ENCODE measurements around the gene ANKFY1.

The ANKFY1 gene

DNA sequence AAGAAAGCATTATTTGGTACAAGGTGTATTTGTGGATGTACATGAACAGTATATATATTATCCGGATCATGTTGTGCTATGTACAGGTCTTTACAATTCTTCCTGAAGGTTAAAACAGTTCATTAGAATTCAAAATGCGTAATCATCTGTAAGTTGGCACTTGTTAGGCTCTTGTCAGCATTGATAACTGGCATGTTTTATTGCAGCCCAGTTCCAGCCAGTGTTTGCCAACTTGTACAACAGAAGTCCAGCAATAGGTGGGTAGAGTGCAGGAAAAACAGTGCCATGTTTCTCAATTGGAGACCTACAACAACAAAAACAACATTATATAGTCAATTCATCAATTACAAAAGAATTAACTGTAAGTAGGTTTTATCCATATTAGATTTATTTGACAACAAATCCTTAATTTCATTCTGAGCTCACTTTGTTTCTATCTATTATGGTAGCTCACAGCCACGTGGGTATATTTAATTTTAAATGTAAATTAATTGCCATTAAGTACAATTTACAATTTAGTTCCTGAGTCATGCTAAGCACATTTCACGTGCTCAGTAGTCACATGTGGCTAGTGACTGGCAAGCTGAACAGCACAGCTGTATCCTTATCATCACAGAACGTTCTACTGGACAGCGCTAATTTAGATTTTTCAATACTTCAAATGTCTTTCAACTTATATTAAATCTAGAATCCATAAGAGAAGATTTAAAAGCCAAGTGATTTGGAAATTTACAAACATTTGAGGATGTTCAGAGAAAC, 8.6 kb upstream of the ANKFY1 start:
- TF ChIP-seq, protein P1, sequence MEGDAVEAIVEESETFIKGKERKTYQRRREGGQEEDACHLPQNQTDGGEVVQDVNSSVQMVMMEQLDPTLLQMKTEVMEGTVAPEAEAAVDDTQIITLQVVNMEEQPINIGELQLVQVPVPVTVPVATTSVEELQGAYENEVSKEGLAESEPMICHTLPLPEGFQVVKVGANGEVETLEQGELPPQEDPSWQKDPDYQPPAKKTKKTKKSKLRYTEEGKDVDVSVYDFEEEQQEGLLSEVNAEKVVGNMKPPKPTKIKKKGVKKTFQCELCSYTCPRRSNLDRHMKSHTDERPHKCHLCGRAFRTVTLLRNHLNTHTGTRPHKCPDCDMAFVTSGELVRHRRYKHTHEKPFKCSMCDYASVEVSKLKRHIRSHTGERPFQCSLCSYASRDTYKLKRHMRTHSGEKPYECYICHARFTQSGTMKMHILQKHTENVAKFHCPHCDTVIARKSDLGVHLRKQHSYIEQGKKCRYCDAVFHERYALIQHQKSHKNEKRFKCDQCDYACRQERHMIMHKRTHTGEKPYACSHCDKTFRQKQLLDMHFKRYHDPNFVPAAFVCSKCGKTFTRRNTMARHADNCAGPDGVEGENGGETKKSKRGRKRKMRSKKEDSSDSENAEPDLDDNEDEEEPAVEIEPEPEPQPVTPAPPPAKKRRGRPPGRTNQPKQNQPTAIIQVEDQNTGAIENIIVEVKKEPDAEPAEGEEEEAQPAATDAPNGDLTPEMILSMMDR (IDR thresholded peaks at IDR 0.05; ENCODE audit: extremely low read depth, missing control alignments), result no peak
- DNase-seq (ENCODE audit: low spot score), result no peak

DNA sequence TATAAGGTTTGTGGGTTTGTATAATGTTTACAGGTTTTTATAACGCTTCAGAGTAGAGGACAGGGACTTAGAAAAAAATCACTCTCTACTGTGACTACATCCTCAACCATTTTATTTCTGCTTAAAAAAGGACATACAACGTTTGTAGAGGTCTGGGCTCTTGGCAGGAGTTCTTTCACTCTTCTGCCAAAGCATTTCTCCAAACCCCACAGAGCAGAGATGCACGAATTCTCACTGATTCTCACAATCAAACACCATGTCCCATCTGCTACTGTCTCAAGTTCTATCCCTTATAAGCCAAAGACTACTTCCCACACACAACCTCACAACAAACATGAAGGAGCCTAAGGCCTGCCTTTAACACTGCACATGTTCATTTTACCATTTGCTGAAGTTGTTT, 7.0 kb upstream of the ANKFY1 start:
- TF ChIP-seq, protein P1 (IDR thresholded peaks at IDR 0.05; ENCODE audit: extremely low read depth, missing control alignments), result no peak
- DNase-seq (ENCODE audit: low spot score), result no peak

DNA sequence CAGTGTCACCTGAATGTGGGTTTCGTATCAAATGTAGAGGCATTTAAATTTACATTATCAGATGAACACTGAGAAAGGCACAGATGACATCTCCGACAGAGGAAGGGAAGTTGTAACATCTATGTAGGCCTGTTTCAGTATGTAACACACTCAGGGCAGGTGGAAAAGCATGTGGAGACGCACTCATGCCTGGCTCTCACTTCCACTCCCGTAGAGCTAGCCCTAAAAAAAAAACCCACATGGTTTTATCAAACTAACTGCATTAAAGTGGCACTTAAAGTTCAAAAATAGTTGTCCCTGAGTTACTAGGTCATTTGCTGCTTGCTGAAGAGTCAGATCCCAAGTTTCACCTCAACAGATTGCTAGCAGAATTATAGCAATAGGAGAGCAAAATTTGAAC, 6.1 kb upstream of the ANKFY1 start:
- TF ChIP-seq, protein P1 (IDR thresholded peaks at IDR 0.05; ENCODE audit: extremely low read depth, missing control alignments), result no peak
- DNase-seq (ENCODE audit: low spot score), result no peak

DNA sequence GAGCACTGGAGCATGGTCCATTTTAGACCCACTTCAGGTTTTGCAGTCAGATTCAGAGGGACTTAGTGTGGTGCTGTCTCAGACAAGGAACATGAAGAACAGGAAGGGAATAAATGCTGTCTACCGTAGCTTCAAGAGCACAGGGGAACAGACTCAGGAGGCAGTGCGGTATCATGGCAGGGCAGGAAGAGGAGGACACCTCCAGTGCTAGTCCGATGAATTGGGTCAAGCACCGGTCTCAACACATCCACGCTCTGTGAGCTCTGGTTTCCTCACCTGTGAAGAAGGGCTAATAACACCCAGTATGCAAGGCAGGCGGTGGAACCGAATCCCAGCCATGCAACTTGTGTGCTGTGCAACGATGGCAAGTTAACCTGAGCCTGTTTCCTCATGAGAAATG, 3.6 kb upstream of the ANKFY1 start:
- no peak for DNase-seq (ENCODE audit: low spot score)
- TF ChIP-seq, protein P1 (IDR thresholded peaks at IDR 0.05; ENCODE audit: extremely low read depth, missing control alignments), result no peak

DNA sequence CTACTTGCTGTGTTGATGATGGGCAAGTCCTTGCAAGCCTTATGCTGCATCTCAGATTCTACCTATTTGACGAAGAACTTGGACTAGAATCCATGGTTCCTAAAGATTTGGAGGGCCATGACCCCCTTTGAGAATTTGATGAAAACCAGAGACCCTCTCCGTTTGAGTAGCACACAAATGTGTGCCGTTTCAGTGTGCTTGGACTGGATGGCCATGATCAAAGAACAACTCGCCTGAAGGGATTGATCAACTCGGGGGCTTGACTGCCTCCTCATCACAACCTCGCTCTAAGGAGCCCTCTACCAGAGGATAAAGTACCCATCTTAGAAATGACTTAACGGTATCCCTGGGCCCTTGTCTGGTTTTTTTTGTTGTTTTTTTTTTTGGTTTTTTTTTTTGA, 2.8 kb upstream of the ANKFY1 start:
- TF ChIP-seq, protein P1 (IDR thresholded peaks at IDR 0.05; ENCODE audit: extremely low read depth, missing control alignments), result no peak
- DNase-seq (ENCODE audit: low spot score), result no peak

DNA sequence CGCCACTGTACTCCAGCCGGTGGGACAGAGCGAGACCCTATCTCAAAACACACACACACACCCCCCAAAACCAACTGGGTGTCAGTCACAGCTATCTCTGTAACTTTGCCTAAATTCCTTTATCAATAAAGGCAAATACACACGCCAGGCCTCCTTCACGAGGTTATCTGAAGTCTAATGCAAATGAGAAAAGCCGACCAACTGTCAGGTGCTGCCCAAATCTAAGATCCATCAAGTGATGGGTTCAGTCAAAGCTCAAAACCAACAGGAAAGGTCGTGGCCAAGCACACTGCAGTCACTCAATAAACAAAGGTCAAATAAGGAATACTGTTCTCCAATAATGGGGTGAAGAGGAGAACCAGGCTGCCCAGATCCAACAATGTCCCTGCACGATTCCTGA, 1.1 kb downstream of the ANKFY1 start:
- TF ChIP-seq, protein P1 (IDR thresholded peaks at IDR 0.05; ENCODE audit: extremely low read depth, missing control alignments), result no peak
- DNase-seq (ENCODE audit: low spot score), result no peak

DNA sequence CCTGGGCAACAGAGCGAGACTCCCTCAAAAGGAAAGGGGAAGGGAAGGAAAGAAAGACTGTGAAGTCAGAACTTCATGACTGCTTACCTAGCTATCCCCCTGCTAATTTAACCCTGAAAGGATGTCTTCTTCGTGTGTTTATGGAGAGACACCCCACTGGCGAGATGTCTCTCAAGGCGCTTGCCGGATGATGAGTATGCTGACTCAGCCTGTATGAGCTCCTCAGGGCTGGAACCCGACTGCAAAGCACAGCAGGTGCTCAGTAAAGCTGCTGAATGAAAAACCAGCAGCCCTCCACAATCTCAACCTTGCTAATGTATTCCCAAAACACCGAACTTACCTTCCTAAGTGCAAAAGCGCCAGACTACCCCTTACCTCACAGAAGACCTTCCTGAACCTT, 2.3 kb downstream of the ANKFY1 start:
- TF ChIP-seq, protein P1 (IDR thresholded peaks at IDR 0.05; ENCODE audit: extremely low read depth, missing control alignments), result no peak
- no peak for DNase-seq (ENCODE audit: low spot score)

Data from GM20000 (cell line).